ENCODE measurements around the gene MAP6.

GRCh38 chr11:75574698-75575602 is 93.9 kb downstream of the MAP6 start:
- peak in 2 of 3 experiments; percentile 19 to 26 for TF ChIP-seq CTCF (optimal IDR thresholded peaks at IDR 0.05 in 1 of 3, IDR thresholded peaks at IDR 0.05 in 1 of 3, conservative IDR thresholded peaks at IDR 0.05 in 1 of 3; ENCODE audit: extremely low read depth in 1 of 3, insufficient read depth in 2 of 3, low read length in 3 of 3)
- no peak for TF ChIP-seq EZH2 (IDR thresholded peaks at IDR 0.05; ENCODE audit: low read length)

Data from keratinocyte (primary cell).